CD8-positive, alpha-beta memory T cell (primary cell): Measurements from ENCODE around the gene FRRS1L. TPM values are rescaled to one million over a fixed set of nuclear protein-coding genes. Genes with fewer than 3 reads are reported as not detected.

ENCODE experiments used
- CTCF ChIA-PET: fragments of 350-600 bp; sonication (Branson Sonifier 250); formaldehyde crosslinking; loops from one replicate; lab custom pipeline; 2021; ENCODE audit warnings: antibody characterized with exemption; lab: Charles Lee
- POLR2A ChIA-PET: fragments of 350-600 bp; sonication (Branson Sonifier 250); formaldehyde crosslinking; loops from one replicate; lab custom pipeline; 2021; ENCODE audit warnings: antibody characterized with exemption; lab: Charles Lee
- DNase-seq, 5 donors: peaks; one replicate each; pipeline versions ENCODE4 v3.0.0 to v3.0.0-alpha.2; 2020 to 2022; ENCODE audit warnings: mixed read lengths in 1 of 5
- H3K27ac ChIP-seq: one replicate; pipeline ENCODE4 v1.7.0; 2013; ENCODE audit warnings: low read depth, mild to moderate bottlenecking, low read length, moderate library complexity
- H3K27me3 ChIP-seq: 2 replicates; pipeline ENCODE4 v1.7.0; 2013; ENCODE audit warnings: low read length, mild to moderate bottlenecking; ENCODE audit not compliant: insufficient read depth, poor library complexity, severe bottlenecking
- H3K36me3 ChIP-seq: 2 replicates; pipeline ENCODE4 v1.7.0; 2013; ENCODE audit warnings: mild to moderate bottlenecking, low read length, moderate library complexity; ENCODE audit not compliant: insufficient read depth
- H3K4me1 ChIP-seq: 2 replicates; pipeline ENCODE4 v1.7.0; 2013; ENCODE audit warnings: mild to moderate bottlenecking, low read length, moderate library complexity; ENCODE audit not compliant: insufficient read depth
- H3K4me3 ChIP-seq: 2 replicates; pipeline ENCODE4 v1.7.0; 2013; ENCODE audit warnings: mild to moderate bottlenecking, low read length
- H3K9me3 ChIP-seq: 2 replicates; pipeline ENCODE4 v1.7.0; 2013; ENCODE audit warnings: mild to moderate bottlenecking, low read length
- H3K27ac Mint-ChIP-seq, 8 donors: one replicate each; pipeline ENCODE4 v1.8.0; 2020 to 2021; ENCODE audit warnings: mixed read lengths in 8 of 8, mild to moderate bottlenecking in 6 of 8, inconsistent platforms in 3 of 8, moderate library complexity in 3 of 8
- H3K27me3 Mint-ChIP-seq, 2 donors: one replicate each; pipeline ENCODE4 v1.8.0; 2020 to 2021; ENCODE audit warnings: mixed read lengths in 2 of 2, mild to moderate bottlenecking in 1 of 2, moderate library complexity in 1 of 2
- H3K36me3 Mint-ChIP-seq, 3 donors: one replicate each; pipeline ENCODE4 v1.8.0; 2020 to 2021; ENCODE audit warnings: mixed read lengths in 3 of 3, inconsistent platforms in 1 of 3, mild to moderate bottlenecking in 1 of 3
- H3K4me1 Mint-ChIP-seq, 3 donors: one replicate each; pipeline ENCODE4 v1.8.0; 2020 to 2021; ENCODE audit warnings: mixed read lengths in 3 of 3, inconsistent platforms in 1 of 3, mild to moderate bottlenecking in 1 of 3
- H3K4me3 Mint-ChIP-seq, 7 donors: one replicate each; pipeline ENCODE4 v1.8.0; 2020 to 2021; ENCODE audit warnings: mixed read lengths in 7 of 7, mild to moderate bottlenecking in 6 of 7, moderate library complexity in 4 of 7, inconsistent platforms in 2 of 7
- H3K9me3 Mint-ChIP-seq, 5 donors: one replicate each; pipeline ENCODE4 v1.8.0; 2020 to 2022; ENCODE audit warnings: mixed read lengths in 5 of 5, mild to moderate bottlenecking in 3 of 5, moderate library complexity in 2 of 5, inconsistent platforms in 1 of 5
- polyA plus RNA-seq: library from polyadenylated mRNA; unstranded; fragments of 300-500 nt; fragmentation: Illumina TruSeq; gene quantifications from one replicate; pipeline ENCODE4 v1.2.3, GENCODE V29; 2021
- total RNA-seq, 2 experiments: library from RNA; stranded (reverse); gene quantifications; one replicate each; pipeline ENCODE4 v1.2.3, GENCODE V29; 2021

The FRRS1L gene
- total and polyA plus RNA-seq, 3 experiments from 2014 or later = not detected

GRCh38 chr9:109122726-109123621, 44.1 kb downstream of the FRRS1L start:
- Histone ChIP-seq H3K27ac (peak overlapping the region; percentile 11), H3K4me1 (peaks cover 13% of the 10 kb centered on the region), H3K36me3 (no peaks in the 10 kb centered on the region), H3K9me3 (no peaks in the 10 kb centered on the region), H3K27me3 (no peaks in the 10 kb centered on the region), H3K4me3 (no peak overlapping the region)
- ChIA-PET CTCF (interaction anchor here (1.4 kb wide), 1 partner anchor 172 kb away, joined by 3 read pairs; no protein-coding TSS in a partner anchor), POLR2A (no interaction called here)
- Mint-ChIP-seq H3K4me1 (peaks cover 14 to 19% (median 15%) of the 10 kb centered on the region in 3 donors), H3K9me3 (no peaks in the 10 kb centered on the region), H3K36me3 (peaks cover 0 to 12% (median 0%) of the 10 kb centered on the region in 3 donors), H3K27me3 (peaks cover 0 to 3% of the 10 kb centered on the region in 2 donors), H3K27ac (no peak overlapping the region), H3K4me3 (peak overlapping the region in 1 of 7 donors; percentile 40)
- DNase-seq = no peak

GRCh38 chr9:109121232-109121796, 45.7 kb downstream of the FRRS1L start:
- Mint-ChIP-seq H3K9me3 (no peaks in the 10 kb centered on the region), H3K27ac (no peak overlapping the region), H3K4me3 (no peak overlapping the region), H3K36me3 (peaks cover 0 to 19% (median 0%) of the 10 kb centered on the region in 3 donors), H3K4me1 (peaks cover 28 to 33% (median 31%) of the 10 kb centered on the region in 3 donors), H3K27me3 (no peaks in the 10 kb centered on the region)
- DNase-seq = no peak
- no peaks in the 10 kb centered on the region for H3K36me3 ChIP-seq
- ChIA-PET CTCF (interaction anchor here (1.4 kb wide), 1 partner anchor 171 kb away, joined by 3 read pairs; no protein-coding TSS in a partner anchor), POLR2A (no interaction called here)
- no peaks in the 10 kb centered on the region for H3K27me3 ChIP-seq
- no peak overlapping the region for H3K27ac ChIP-seq
- no peak overlapping the region for H3K4me3 ChIP-seq
- peaks cover 30% of the 10 kb centered on the region for H3K4me1 ChIP-seq
- H3K9me3 ChIP-seq = no peaks in the 10 kb centered on the region

GRCh38 chr9:109120204-109120789, 46.8 kb downstream of the FRRS1L start:
- no peak for DNase-seq
- Histone ChIP-seq H3K4me1 (peaks cover 38% of the 10 kb centered on the region), H3K36me3 (no peaks in the 10 kb centered on the region), H3K27me3 (no peaks in the 10 kb centered on the region), H3K4me3 (peak overlapping the region; percentile 6), H3K9me3 (no peaks in the 10 kb centered on the region), H3K27ac (peak overlapping the region; percentile 51)
- peak overlapping the region in 7 of 8 donors; percentile 15 to 78 (median 37) for H3K27ac Mint-ChIP-seq
- no peaks in the 10 kb centered on the region for H3K9me3 Mint-ChIP-seq
- peak overlapping the region in 6 of 7 donors; percentile 92 to 99 (median 96) for H3K4me3 Mint-ChIP-seq
- no peaks in the 10 kb centered on the region for H3K27me3 Mint-ChIP-seq
- ChIA-PET POLR2A (interaction anchor here (0.6 to 1.6 kb wide), 5 partner anchors 11 to 50 kb away, joined by 3 to 6 read pairs (median 4); no protein-coding TSS in a partner anchor), CTCF (interaction anchor here (0.9 to 1.6 kb wide), 4 partner anchors 9 to 76 kb away, joined by 3 to 7 read pairs (median 4); no protein-coding TSS in a partner anchor)
- peaks cover 0 to 23% (median 0%) of the 10 kb centered on the region in 3 donors for H3K36me3 Mint-ChIP-seq
- peaks cover 34 to 42% (median 39%) of the 10 kb centered on the region in 3 donors for H3K4me1 Mint-ChIP-seq

- H3K9me3 ChIP-seq = no peaks in the 10 kb centered on the region
- CTCF ChIA-PET = interaction anchor here (0.9 to 1.6 kb wide), 5 partner anchors 9 to 76 kb away, joined by 3 to 7 read pairs (median 3); no protein-coding TSS in a partner anchor
- peaks cover 0 to 26% (median 0%) of the 10 kb centered on the region in 3 donors for H3K36me3 Mint-ChIP-seq
- peak within 1 kb of the TSS; percentile 84 for H3K27ac ChIP-seq
- H3K27me3 Mint-ChIP-seq = no peaks in the 10 kb centered on the region
- peaks cover 41 to 48% (median 46%) of the 10 kb centered on the region in 3 donors for H3K4me1 Mint-ChIP-seq
- peak within 1 kb of the TSS; percentile 89 to 99 (median 95) for H3K4me3 Mint-ChIP-seq
- no peaks in the 10 kb centered on the region for H3K9me3 Mint-ChIP-seq
- peak; percentile 91 to 97 (median 95) for DNase-seq
- H3K27me3 ChIP-seq = no peaks in the 10 kb centered on the region
- peak within 1 kb of the TSS; percentile 90 for H3K4me3 ChIP-seq
- H3K27ac Mint-ChIP-seq = peak within 1 kb of the TSS; percentile 55 to 93 (median 85)
- POLR2A ChIA-PET = interaction anchor here (0.6 to 1.6 kb wide), 6 partner anchors 10 to 49 kb away, joined by 3 to 6 read pairs (median 4); no protein-coding TSS in a partner anchor
- no peaks in the 10 kb centered on the region for H3K36me3 ChIP-seq
- H3K4me1 ChIP-seq = peaks cover 43% of the 10 kb centered on the region
Measured at GRCh38 chr9:109119439-109120203, 47.4 kb downstream of the FRRS1L start, which contains the start of gene TMEM245. Gene TMEM245, minus strand, starts transcription at chr9:109119947. Its CDS starts 34 bp downstream, at chr9:109119913.

- Histone ChIP-seq H3K4me1 (peaks cover 50% of the 10 kb centered on the region), H3K27ac (peak overlapping the region; percentile 84), H3K9me3 (no peaks in the 10 kb centered on the region), H3K4me3 (peak overlapping the region; percentile 90), H3K36me3 (no peaks in the 10 kb centered on the region), H3K27me3 (no peaks in the 10 kb centered on the region)
- CTCF ChIA-PET = interaction anchor here (1.0 to 1.6 kb wide), 4 partner anchors 10 to 75 kb away, joined by 3 to 7 read pairs (median 3); no protein-coding TSS in a partner anchor
- POLR2A ChIA-PET = interaction anchor here (1.0 to 1.8 kb wide), 5 partner anchors 10 to 18 kb away, joined by 4 to 7 read pairs (median 6); no protein-coding TSS in a partner anchor
- no peak for DNase-seq
- peaks cover 0 to 33% (median 0%) of the 10 kb centered on the region in 3 donors for H3K36me3 Mint-ChIP-seq
- H3K27ac Mint-ChIP-seq = peak overlapping the region; percentile 55 to 93 (median 85)
- no peaks in the 10 kb centered on the region for H3K9me3 Mint-ChIP-seq
- H3K27me3 Mint-ChIP-seq = no peaks in the 10 kb centered on the region
- peaks cover 48 to 55% (median 53%) of the 10 kb centered on the region in 3 donors for H3K4me1 Mint-ChIP-seq
- H3K4me3 Mint-ChIP-seq = peak overlapping the region; percentile 89 to 99 (median 95)
Measured at GRCh38 chr9:109118808-109119438, 48.1 kb downstream of the FRRS1L start.

- peak overlapping the region; percentile 55 to 93 (median 82) for H3K27ac Mint-ChIP-seq
Measured at GRCh38 chr9:109117856-109118807, 48.9 kb downstream of the FRRS1L start.

More at GRCh38 chr9:109117856-109118807, 48.9 kb downstream of the FRRS1L start:
- H3K27ac ChIP-seq = peak overlapping the region; percentile 84
- POLR2A ChIA-PET = interaction anchor here (0.9 to 1.8 kb wide), 3 partner anchors 9 to 16 kb away, joined by 3 to 7 read pairs (median 6); no protein-coding TSS in a partner anchor
- Mint-ChIP-seq H3K4me3 (peak overlapping the region; percentile 89 to 99 (median 95)), H3K36me3 (peaks cover 0 to 33% (median 0%) of the 10 kb centered on the region in 3 donors), H3K9me3 (no peaks in the 10 kb centered on the region), H3K4me1 (peaks cover 56 to 63% (median 61%) of the 10 kb centered on the region in 3 donors), H3K27me3 (no peaks in the 10 kb centered on the region)
- peaks cover 58% of the 10 kb centered on the region for H3K4me1 ChIP-seq
- H3K36me3 ChIP-seq = no peaks in the 10 kb centered on the region
- DNase-seq = peak in 2 of 5 donors; percentile 18 to 67
- H3K9me3 ChIP-seq = no peaks in the 10 kb centered on the region
- H3K27me3 ChIP-seq = no peaks in the 10 kb centered on the region
- H3K4me3 ChIP-seq = peak overlapping the region; percentile 90
- CTCF ChIA-PET = interaction anchor here (1.0 to 1.6 kb wide), 3 partner anchors 10 to 15 kb away, joined by 3 to 4 read pairs (median 3); no protein-coding TSS in a partner anchor
